GM12878 (cell line): ENCODE results near the gene LRP1B. TPM values are rescaled to one million over a fixed set of nuclear protein-coding genes. Genes with fewer than 3 reads are reported as not detected.

Source experiments
- ATAC-seq: fragments of 200-7000 bp; cut with Tn5 transposase; 3 replicates; pipeline ENCODE4 v1.9.1; 2020; ENCODE audit warnings: mild to moderate bottlenecking, moderate library complexity
- BruUV-seq: library from RNA; stranded (reverse); fragments of 400-500 nt; replicated peaks from 2 replicates; lab custom pipeline; 2021; lab: Mats Ljungman, UMichigan
- CTCF ChIA-PET: fragments of 300-600 bp; sonication (Branson Sonifier 250); formaldehyde crosslinking; extraction: SDS; loops from one replicate; lab custom pipeline; 2021; ENCODE audit warnings: inconsistent platforms; lab: Yijun Ruan, JAX
- POLR2A ChIA-PET: fragments of 350-600 bp; formaldehyde crosslinking; extraction: SDS; loops from one replicate; lab custom pipeline; 2021; ENCODE audit warnings: inconsistent platforms; lab: Charles Lee
- RAD21 ChIA-PET: fragments of 300-600 bp; sonication (Branson Sonifier 250); formaldehyde crosslinking; loops from one replicate; lab custom pipeline; 2023; ENCODE audit warnings: antibody characterized with exemption; ENCODE audit not compliant: unreplicated experiment; lab: Charles Lee
- SMC1A ChIA-PET: fragments of 300-600 bp; sonication (Branson Sonifier 250); formaldehyde crosslinking; loops from one replicate; lab custom pipeline; 2023; ENCODE audit not compliant: unreplicated experiment, uncharacterized antibody; lab: Charles Lee
- DNase-seq: peaks from one replicate; pipeline ENCODE4 v3.0.0-alpha.2; 2011; ENCODE audit warnings: low read depth, low spot score
- FAIRE-seq: peaks from 3 replicates; lab custom pipeline; 2011; peaks lifted over from hg19 to GRCh38; lab: Jason Lieb, UNC
- H2AFZ ChIP-seq: 2 replicates; pipeline ENCODE4 v1.6.0; 2011; ENCODE audit warnings: low read depth, low read length, control low read depth; ENCODE audit not compliant: control insufficient read depth
- H3K27ac ChIP-seq: 2 replicates; pipeline ENCODE4 v1.5.1; 2011; ENCODE audit warnings: control low read depth; ENCODE audit not compliant: control insufficient read depth, insufficient read depth
- H3K27me3 ChIP-seq, 2 experiments: replicated peaks in 1 of 2; 2 replicates each; pipeline versions ENCODE4 v1.6.0 to v1.6.1; 2011; ENCODE audit warnings: low read length in 1 of 2; ENCODE audit not compliant: control insufficient read depth in 2 of 2, insufficient read depth in 2 of 2
- H3K36me3 ChIP-seq, 2 experiments: 2 replicates each; pipeline ENCODE4 v1.5.1; 2011; ENCODE audit warnings: low read length in 1 of 2; ENCODE audit not compliant: control insufficient read depth in 2 of 2, insufficient read depth in 2 of 2
- H3K4me1 ChIP-seq: 2 replicates; pipeline ENCODE4 v1.6.1; 2011; ENCODE audit warnings: mild to moderate bottlenecking, low read length, moderate library complexity, mixed read lengths; ENCODE audit not compliant: control insufficient read depth, insufficient read depth
- H3K4me2 ChIP-seq: 2 replicates; pipeline ENCODE4 v1.6.0; 2011; ENCODE audit warnings: control low read depth; ENCODE audit not compliant: control insufficient read depth, insufficient read depth
- H3K4me3 ChIP-seq: fragments of 200-600 bp; sonication (generic); 2 replicates; pipeline ENCODE4 v1.5.1; 2016
- H3K79me2 ChIP-seq: 2 replicates; pipeline ENCODE4 v1.6.0; 2011; ENCODE audit warnings: low read length; ENCODE audit not compliant: control insufficient read depth, insufficient read depth
- H3K9ac ChIP-seq: 2 replicates; pipeline ENCODE4 v1.8.0; 2011; ENCODE audit warnings: low read length, control low read depth, mixed read lengths; ENCODE audit not compliant: control insufficient read depth, insufficient read depth
- H3K9me3 ChIP-seq: replicated peaks from 3 replicates; pipeline ENCODE4 v1.5.1; 2011; ENCODE audit warnings: mild to moderate bottlenecking, low read length; ENCODE audit not compliant: control insufficient read depth, insufficient read depth
- H4K20me1 ChIP-seq: 2 replicates; pipeline ENCODE4 v1.6.0; 2011; ENCODE audit not compliant: control insufficient read depth, insufficient read depth
- ASH2L ChIP-seq: fragments of 300-600, 200-600 bp; sonication (generic); IDR thresholded peaks from 2 replicates; pipeline ENCODE4 v1.6.1; 2017; ENCODE audit warnings: low read depth, mild to moderate bottlenecking, borderline replicate concordance
- ATF7 ChIP-seq: fragments of 450-650 bp; IDR thresholded peaks from 2 replicates; pipeline ENCODE4 v1.6.1; 2016; ENCODE audit warnings: low read depth, mild to moderate bottlenecking
- BCL11A ChIP-seq: IDR thresholded peaks from 2 replicates; pipeline ENCODE4 v1.6.1; 2011; ENCODE audit warnings: low read depth, low read length
- CBX3 ChIP-seq: fragments of 200-600 bp; sonication (generic); IDR thresholded peaks from 2 replicates; pipeline ENCODE4 v1.6.1; 2016; ENCODE audit warnings: low read depth, borderline replicate concordance
- ETV6 ChIP-seq, 2 experiments: fragments of 450-650 bp in 1 of 2; IDR thresholded peaks in 1 of 2; conservative IDR thresholded peaks in 1 of 2; 2 replicates each; pipeline ENCODE4 v1.6.1; 2014; ENCODE audit warnings: antibody characterized with exemption in 1 of 2, borderline replicate concordance in 1 of 2, low read depth in 1 of 2, mild to moderate bottlenecking in 1 of 2, moderate library complexity in 1 of 2
- IKZF1 ChIP-seq: fragments of 450-650 bp; conservative IDR thresholded peaks from 2 replicates; pipeline ENCODE4 v1.6.1; 2017; ENCODE audit warnings: antibody characterized with exemption, mild to moderate bottlenecking
- IKZF2 ChIP-seq, 2 experiments: fragments of 450-650 bp; IDR thresholded peaks; 2 replicates each; pipeline ENCODE4 v1.6.1; 2017; ENCODE audit warnings: mild to moderate bottlenecking in 2 of 2, moderate library complexity in 2 of 2
- NFXL1 ChIP-seq: fragments of 450-650 bp; IDR thresholded peaks from 2 replicates; pipeline ENCODE4 v1.6.1; 2017; ENCODE audit warnings: antibody characterized with exemption, mild to moderate bottlenecking, borderline replicate concordance
- NRF1 ChIP-seq: conservative IDR thresholded peaks from 2 replicates; pipeline ENCODE4 v1.6.1; 2011; ENCODE audit warnings: mild to moderate bottlenecking, low read depth, low read length, improper control_type of control experiment
- PAX5 ChIP-seq: IDR thresholded peaks from 2 replicates; pipeline ENCODE4 v1.6.1; 2011; ENCODE audit warnings: low read depth, low read length, borderline replicate concordance
- RAD21 ChIP-seq: IDR thresholded peaks from 2 replicates; pipeline ENCODE4 v1.6.1; 2011; ENCODE audit warnings: mild to moderate bottlenecking, low read depth, low read length, moderate library complexity; ENCODE audit not compliant: insufficient read depth
- RUNX3 ChIP-seq: IDR thresholded peaks from 2 replicates; pipeline ENCODE4 v1.6.1; 2012; ENCODE audit warnings: low read length, inconsistent platforms
- SMC3 ChIP-seq: IDR thresholded peaks from 2 replicates; pipeline ENCODE4 v1.6.1; 2011; ENCODE audit warnings: low read length, improper control_type of control experiment, borderline replicate concordance
- STAT3 ChIP-seq: IDR thresholded peaks from 2 replicates; pipeline ENCODE4 v1.6.1; 2011; ENCODE audit warnings: low read depth, low read length, improper control_type of control experiment
- TAF1 ChIP-seq: IDR thresholded peaks from 2 replicates; pipeline ENCODE4 v1.6.1; 2011; ENCODE audit warnings: mild to moderate bottlenecking, low read depth, low read length, borderline replicate concordance
- TCF3 ChIP-seq: IDR thresholded peaks from 2 replicates; pipeline ENCODE4 v1.6.1; 2012; ENCODE audit warnings: low read depth, mild to moderate bottlenecking, low read length, borderline replicate concordance; ENCODE audit not compliant: insufficient read depth
- TCF7 ChIP-seq: IDR thresholded peaks from 2 replicates; pipeline ENCODE4 v1.6.1; 2014; ENCODE audit warnings: antibody characterized with exemption, borderline replicate concordance
- YBX1 ChIP-seq: fragments of 450-650 bp; IDR thresholded peaks from 2 replicates; pipeline ENCODE4 v1.6.1; 2016; ENCODE audit warnings: antibody characterized with exemption
- ZBED1 ChIP-seq: IDR thresholded peaks from 2 replicates; pipeline ENCODE4 v1.6.1; 2016; ENCODE audit warnings: borderline replicate concordance
- ZSCAN29 ChIP-seq: fragments of 450-650 bp; IDR thresholded peaks from 2 replicates; pipeline ENCODE4 v1.6.1; 2017; ENCODE audit warnings: mild to moderate bottlenecking, moderate library complexity
- ZZZ3 ChIP-seq: IDR thresholded peaks from 2 replicates; pipeline ENCODE4 v1.6.1; 2011; ENCODE audit warnings: low read depth; ENCODE audit not compliant: control insufficient read depth, insufficient read length
- in situ Hi-C: fragments of 300-500 bp; cut with MboI; formaldehyde crosslinking; loops from 9 replicates; pipeline ENCODE4 v1.14.3; 2018; ENCODE audit warnings: mixed read lengths
- intact Hi-C: fragments of 100-400 bp; cut with micrococcal nuclease; formaldehyde crosslinking; loops from one replicate; pipeline ENCODE4 v1.14.2; 2022; ENCODE audit not compliant: unreplicated experiment
- polyA plus RNA-seq, 11 experiments: library from polyadenylated mRNA; depleted of rRNA in 4 of 11; unstranded in 6 of 11; stranded (reverse) in 5 of 11; fragments of >200 nt; fragmentation: Nextera tagmentation in 4 of 11; fragmentation: Illumina TruSeq in 1 of 11; extraction: Ambion mirVana in 4 of 11; extraction: Trizol in 1 of 11; gene quantifications; 1 replicate in 1 of 11; 2 replicates in 10 of 11; pipeline versions ENCODE4 v1.2.1 to v1.2.3, GENCODE V29; 2011 to 2016; ENCODE audit warnings: inconsistent platforms in 2 of 11, missing spikeins in 2 of 11, low read depth in 1 of 11
- total RNA-seq, 4 experiments: library from RNA; depleted of rRNA in 3 of 4; stranded (reverse); fragments of >200 nt in 3 of 4; fragmentation: Illumina TruSeq in 1 of 4; extraction: Trizol in 1 of 4; gene quantifications; 2 replicates each; pipeline versions ENCODE4 v1.2.1 to v1.2.3, GENCODE V29; 2013 to 2021
- TF ChIP-seq, protein P1 (sequence below): fragments of 450-650 bp; IDR thresholded peaks from 2 replicates; pipeline ENCODE4 v1.6.1; 2018; ENCODE audit warnings: mild to moderate bottlenecking, low read depth, moderate library complexity; ENCODE audit not compliant: partially characterized antibody

LRP1B gene
- total and polyA plus RNA-seq, 10 of the 15 experiments (the other 5 are each of a cell fraction or from before 2014, with no cell fraction given), result under 0.01 to 0.06 (median 0.03) TPM; not detected in 5

DNA sequence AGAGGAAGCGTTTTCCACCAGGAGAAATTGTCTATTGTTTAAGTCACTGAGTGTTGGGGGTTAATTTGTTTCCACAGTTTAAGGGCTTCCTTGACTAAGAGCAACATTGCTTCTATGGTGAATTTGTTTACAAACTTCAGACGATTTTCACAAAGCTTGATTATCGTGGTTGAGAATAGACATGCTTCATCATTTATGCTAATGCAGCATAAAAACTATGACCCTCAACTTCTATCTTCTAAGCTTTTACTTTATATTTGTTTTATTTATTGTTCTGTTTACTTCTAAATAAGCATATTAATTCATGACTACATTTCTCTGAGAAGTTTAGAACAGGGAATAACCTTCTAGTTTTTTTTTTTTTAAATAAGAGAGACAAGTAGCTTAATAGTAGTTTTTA, 483.5 kb downstream of the LRP1B start (continued):
- TF ChIP-seq, protein P1, sequence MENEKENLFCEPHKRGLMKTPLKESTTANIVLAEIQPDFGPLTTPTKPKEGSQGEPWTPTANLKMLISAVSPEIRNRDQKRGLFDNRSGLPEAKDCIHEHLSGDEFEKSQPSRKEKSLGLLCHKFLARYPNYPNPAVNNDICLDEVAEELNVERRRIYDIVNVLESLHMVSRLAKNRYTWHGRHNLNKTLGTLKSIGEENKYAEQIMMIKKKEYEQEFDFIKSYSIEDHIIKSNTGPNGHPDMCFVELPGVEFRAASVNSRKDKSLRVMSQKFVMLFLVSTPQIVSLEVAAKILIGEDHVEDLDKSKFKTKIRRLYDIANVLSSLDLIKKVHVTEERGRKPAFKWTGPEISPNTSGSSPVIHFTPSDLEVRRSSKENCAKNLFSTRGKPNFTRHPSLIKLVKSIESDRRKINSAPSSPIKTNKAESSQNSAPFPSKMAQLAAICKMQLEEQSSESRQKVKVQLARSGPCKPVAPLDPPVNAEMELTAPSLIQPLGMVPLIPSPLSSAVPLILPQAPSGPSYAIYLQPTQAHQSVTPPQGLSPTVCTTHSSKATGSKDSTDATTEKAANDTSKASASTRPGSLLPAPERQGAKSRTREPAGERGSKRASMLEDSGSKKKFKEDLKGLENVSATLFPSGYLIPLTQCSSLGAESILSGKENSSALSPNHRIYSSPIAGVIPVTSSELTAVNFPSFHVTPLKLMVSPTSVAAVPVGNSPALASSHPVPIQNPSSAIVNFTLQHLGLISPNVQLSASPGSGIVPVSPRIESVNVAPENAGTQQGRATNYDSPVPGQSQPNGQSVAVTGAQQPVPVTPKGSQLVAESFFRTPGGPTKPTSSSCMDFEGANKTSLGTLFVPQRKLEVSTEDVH, result no peak
- TF ChIP-seq PAX5, result no peak
- no peak for TF ChIP-seq IKZF1
- TF ChIP-seq TCF7, result no peak
- TF ChIP-seq NFXL1, result no peak

DNA sequence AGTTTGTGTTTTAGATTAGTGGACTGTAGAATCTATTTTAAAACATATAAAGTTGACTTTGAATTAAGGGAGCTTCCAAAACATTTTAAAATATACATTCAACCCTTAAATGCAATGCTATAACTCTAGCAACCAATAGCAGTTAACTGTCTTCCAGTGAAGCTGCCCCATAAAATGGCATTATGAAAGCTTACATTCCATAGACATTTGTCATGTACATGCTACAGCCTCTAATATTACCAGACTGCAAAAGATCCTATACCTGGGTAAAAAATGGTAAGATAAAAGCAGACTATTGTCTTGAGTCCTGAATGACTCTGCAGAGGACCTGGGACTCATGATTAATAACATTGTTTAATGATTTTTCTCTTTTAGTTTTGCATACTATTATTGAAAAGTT, 489.4 kb downstream of the LRP1B start:
- ATAC-seq, result no peak
- Histone ChIP-seq H4K20me1 (no peaks in the 10 kb centered on the region), H3K9ac (no peak overlapping the region), H2AFZ (no peak overlapping the region), H3K79me2 (no peaks in the 10 kb centered on the region), H3K27me3 (no peaks in the 10 kb centered on the region), H3K4me1 (no peaks in the 10 kb centered on the region), H3K27ac (no peak overlapping the region), H3K36me3 (no peaks in the 10 kb centered on the region), H3K4me3 (no peak overlapping the region), H3K4me2 (no peak overlapping the region), H3K9me3 (no peaks in the 10 kb centered on the region)
- BruUV-seq, result no TSS peak
- FAIRE-seq, result no peak
- CTCF ChIA-PET, result no interaction called here
- SMC1A ChIA-PET, result interaction anchor here (1.2 kb wide), 1 partner anchor 13 kb away, joined by 3 read pairs; no protein-coding TSS in a partner anchor
- RAD21 ChIA-PET, result no interaction called here
- POLR2A ChIA-PET, result no interaction called here
- TF ChIP-seq RAD21, result no peak
- no peak for TF ChIP-seq TAF1
- TF ChIP-seq BCL11A, result no peak
- no peak for TF ChIP-seq IKZF2 (IDR thresholded peaks at IDR 0.05)
- TF ChIP-seq CBX3, result no peak
- TF ChIP-seq ATF7, result no peak
- TF ChIP-seq YBX1, result no peak
- no peak for TF ChIP-seq ZBED1
- no peak for TF ChIP-seq TCF7
- no peak for TF ChIP-seq ZSCAN29
- TF ChIP-seq TCF3, result no peak
- no peak for TF ChIP-seq SMC3
- no peak for TF ChIP-seq ZZZ3
- TF ChIP-seq ETV6 (conservative IDR thresholded peaks at IDR 0.05 in 1 of 2, IDR thresholded peaks at IDR 0.05 in 1 of 2; ENCODE audit: borderline replicate concordance in 1 of 2, low read depth in 1 of 2), result no peak
- TF ChIP-seq STAT3, result no peak
- TF ChIP-seq NRF1, result no peak
- TF ChIP-seq RUNX3, result no peak
- TF ChIP-seq IKZF1, result no peak
- no peak for TF ChIP-seq ASH2L
- intact Hi-C loops, result no loop called here
- in situ Hi-C loops, result no loop called here
- no peak for DNase-seq
